Activated CD8-positive, alpha-beta memory T cell treated with anti-CD3 and anti-CD28 coated beads, Interleukin-2, amount 50 U/mL, for 4 hours (primary cell): ENCODE measurements around the gene WFS1.

Source experiments
- DNase-seq: peaks from one replicate; pipeline ENCODE4 v3.0.0-alpha.2; 2020

The WFS1 gene

GRCh38 chr4:6341696-6342095 is 72.0 kb downstream of the WFS1 start:
- DNase-seq, result no peak

DNA sequence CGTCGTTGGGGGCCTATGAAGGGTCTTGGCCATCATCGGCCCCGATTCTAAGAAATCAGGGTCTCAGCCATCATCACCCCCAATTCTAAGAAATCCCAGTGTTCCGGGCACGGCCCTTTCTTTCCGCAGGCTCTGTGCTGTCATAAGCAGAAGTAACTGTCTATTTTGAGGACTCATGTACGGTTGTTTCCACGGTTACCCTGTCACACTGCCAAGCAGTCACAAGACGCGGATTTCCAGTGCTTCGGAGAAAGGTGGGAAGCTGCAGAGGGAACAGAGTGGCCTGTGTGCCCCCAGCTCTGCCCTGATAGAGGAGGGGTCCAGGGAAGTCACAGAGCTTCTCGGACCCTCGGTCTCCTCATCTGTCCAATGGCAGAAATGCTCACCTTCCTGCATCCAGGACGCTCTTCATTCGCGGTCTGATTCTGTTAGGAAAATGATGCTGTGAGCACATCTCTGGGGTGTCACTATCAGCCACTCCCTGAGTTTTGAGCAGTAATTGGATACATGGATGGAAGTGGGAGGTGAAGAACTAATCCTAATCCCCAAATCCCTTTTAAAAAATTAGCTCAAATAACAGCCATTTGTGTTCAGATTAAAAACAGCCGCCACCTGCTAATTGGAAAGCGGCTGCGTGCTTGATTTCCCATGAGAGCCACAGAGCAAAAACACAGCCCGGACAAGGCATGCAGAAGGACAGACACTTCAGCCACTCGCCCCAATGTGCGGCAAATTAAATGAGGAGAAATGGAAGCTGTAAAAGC is 73.1 kb downstream of the WFS1 start:
- DNase-seq, result no peak

- no peak for DNase-seq
Measured at GRCh38 chr4:6343939-6344408, 74.3 kb downstream of the WFS1 start.

- no peak for DNase-seq
Measured at GRCh38 chr4:6345096-6345830, 75.6 kb downstream of the WFS1 start.

GRCh38 chr4:6345866-6346265 is 76.2 kb downstream of the WFS1 start:
- DNase-seq, result no peak

GRCh38 chr4:6346373-6347110 is 76.9 kb downstream of the WFS1 start:
- no peak for DNase-seq

GRCh38 chr4:6347511-6348045 is 77.9 kb downstream of the WFS1 start:
- no peak for DNase-seq

DNA sequence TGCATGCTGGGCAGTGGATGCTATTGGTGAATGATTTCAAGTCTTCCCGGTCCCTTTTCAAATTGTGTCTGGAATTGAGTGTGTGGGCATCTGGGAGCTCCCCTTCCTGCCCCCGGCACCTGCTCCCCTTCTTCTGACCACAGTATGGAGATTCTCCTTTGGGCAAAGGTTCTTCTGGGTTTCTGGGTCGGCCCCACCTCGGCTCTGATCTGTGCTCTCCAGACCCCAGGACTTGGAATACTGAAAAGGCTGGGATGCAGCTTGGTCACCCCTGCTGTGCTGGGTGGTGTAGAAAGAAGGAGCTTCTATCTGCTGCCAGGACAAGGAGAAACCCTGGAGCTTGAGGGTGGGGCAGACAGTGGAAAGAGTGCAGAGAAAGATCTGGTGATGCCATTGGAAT is 78.8 kb downstream of the WFS1 start:
- no peak for DNase-seq

DNA sequence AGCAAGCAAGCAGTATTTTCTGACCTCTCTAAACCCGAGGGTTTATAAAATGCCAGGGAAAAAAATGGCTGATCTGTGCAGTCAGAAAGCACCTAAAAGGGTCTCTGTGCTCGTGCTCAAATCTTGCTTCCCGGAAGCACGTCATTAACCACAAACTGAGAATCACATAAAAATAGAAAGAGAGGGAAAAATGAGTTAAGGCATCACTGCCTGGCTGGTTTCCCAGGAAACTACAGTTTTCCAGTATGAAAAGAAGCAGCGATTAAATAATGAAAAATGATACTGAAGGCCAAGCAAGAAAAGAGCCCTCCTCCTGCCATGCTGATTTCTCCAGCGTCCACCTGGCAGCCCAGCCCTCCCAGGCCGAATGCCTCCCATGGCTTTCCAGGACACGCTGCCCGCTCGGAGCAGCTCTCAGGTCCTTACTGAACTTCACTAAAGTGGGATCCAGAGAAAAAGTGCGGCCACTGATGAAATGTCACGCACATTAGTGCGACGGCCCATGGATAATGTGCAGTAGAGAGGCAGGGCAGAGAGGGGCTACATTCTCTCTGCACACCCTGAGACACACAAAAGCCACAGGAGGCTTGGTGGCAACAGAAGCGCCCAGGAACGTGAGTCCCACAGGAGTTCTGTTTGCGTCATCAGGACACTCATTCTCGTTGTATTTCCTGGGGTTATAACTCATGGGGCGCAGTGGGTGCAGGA is 80.4 kb downstream of the WFS1 start:
- no peak for DNase-seq

GRCh38 chr4:6350646-6351045 is 81.0 kb downstream of the WFS1 start:
- no peak for DNase-seq

- DNase-seq, result no peak
Measured at GRCh38 chr4:6351246-6352000, 81.8 kb downstream of the WFS1 start.

DNA sequence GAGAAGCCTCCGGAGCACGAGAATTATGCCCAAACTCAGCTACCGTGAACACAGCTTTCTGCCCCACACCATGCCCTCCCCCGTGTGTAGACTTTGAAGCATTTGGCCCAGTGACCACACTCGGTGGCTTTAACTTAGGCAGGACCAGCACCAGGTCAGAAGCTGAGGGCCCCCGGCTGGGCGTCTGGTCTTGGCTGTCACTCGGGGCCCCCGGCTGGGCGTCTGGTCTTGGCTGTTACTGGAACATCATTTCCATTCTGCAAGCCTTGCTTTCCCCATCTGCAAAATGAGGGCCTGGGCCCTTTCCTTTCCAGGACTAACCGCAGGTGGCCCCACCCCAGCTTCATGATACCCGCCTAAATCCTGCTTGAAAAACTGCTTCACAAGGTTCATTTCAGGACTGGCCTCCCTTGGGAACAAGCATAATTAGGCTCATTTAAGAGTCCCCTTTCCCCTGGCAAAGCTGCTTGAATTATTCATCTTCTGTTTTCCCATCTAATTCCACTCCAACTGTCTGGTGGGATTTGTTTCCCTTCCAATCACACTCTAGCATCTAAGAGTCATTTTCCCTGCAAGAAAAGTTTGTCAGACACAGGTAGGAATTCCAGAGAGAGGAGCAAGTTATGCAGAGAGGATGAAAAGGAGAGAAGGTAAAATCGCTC is 82.5 kb downstream of the WFS1 start:
- DNase-seq, result no peak
